ENCODE results near the gene CNTNAP5. TPM values are rescaled to one million over a fixed set of nuclear protein-coding genes. Genes with fewer than 3 reads are reported as not detected.
A peak's percentile ranks its signal among the peaks of the same experiment; 100 is the strongest.

Gene CNTNAP5
- total and polyA plus RNA-seq, 2 of the 13 experiments (the other 11 are each of a cell fraction or from before 2014, with no cell fraction given) = not detected

DNA sequence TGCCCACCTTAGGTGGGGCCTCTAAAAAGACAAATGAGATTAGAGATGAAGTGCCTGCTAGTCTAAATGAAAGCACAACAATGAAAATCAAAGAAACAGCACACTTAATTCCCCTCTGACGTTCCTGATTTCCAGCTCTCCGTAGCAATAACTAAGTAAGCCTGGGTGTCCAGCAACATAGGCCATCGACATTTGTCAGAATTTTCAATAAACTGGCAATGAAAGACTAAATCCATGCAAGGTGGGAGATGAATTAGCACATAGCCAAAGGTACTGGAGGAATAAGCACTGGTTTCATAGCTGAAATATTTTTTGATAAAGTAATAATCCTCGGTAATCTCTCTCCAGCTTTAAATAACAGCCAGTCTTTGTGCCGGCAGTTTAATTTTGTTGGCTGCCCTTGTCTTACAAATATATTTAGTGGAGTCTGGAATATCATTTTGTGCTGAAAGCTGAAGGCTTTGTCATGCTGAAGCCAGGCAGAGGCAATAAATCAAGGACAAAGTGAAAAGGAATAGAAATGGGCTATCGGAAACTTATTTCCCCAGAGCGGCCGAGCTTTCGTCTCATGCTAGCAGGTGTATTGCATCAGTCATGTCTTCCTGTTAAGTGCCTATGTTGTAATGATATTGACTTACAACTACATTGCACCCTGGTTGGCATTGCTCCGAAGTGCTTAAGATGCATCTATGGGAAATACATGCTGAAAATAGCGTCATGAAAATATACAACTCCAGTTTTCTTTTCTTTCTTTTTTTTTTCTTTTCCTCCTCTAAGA is 790.1 kb downstream of the CNTNAP5 start:
- DNase-seq (ENCODE audit: low spot score) (no peak), FAIRE-seq (no peak), ATAC-seq (no peak)
- in situ Hi-C loops (cut with HindIII; ENCODE audit: extremely low pct_ligation_motif_present, low pct_unique_long_range_greater_than_20kb) = loop anchor here (5.0 to 25.0 kb wide), 2 partner anchors 788 to 1972 kb away; partner anchors contain the start of gene CNTNAP5
- H4K20me1 ChIP-seq (ENCODE audit: insufficient read depth, low read length) = no peaks in the 10 kb centered on the region
- no peak overlapping the region for H3K9ac ChIP-seq (ENCODE audit: insufficient read depth, low read depth, low read length)
- intact Hi-C loops (cut with micrococcal nuclease; ENCODE audit: unreplicated experiment) = no loop called here
- H3K4me3 ChIP-seq (replicated peaks in 1 of 3; ENCODE audit: insufficient read depth in 1 of 3, low read depth in 2 of 3, low read length in 3 of 3) = no peak overlapping the region
- WGBS (ENCODE audit: low lambda C conversion rate) = 34% methylated on average over 11 of the region's 11 CpGs
- BruUV-seq (replicated peaks) = no TSS peak
- H3K27me3 ChIP-seq (ENCODE audit: control insufficient read depth in 1 of 2, insufficient read depth in 2 of 2, low read length in 2 of 2) = no peaks in the 10 kb centered on the region
- no peak overlapping the region for H2AFZ ChIP-seq (ENCODE audit: low read length)
- no peak overlapping the region for H3K27ac ChIP-seq (ENCODE audit: extremely low read length, insufficient read depth, low read length)
- H3K79me2 ChIP-seq (ENCODE audit: insufficient read depth, low read length) = no peaks in the 10 kb centered on the region
- POLR2A ChIA-PET = no interaction called here
- peaks cover 10% of the 10 kb centered on the region; the same call in 1 of the 2 replicates for H3K9me3 ChIP-seq (ENCODE audit: low read length)
- no peak overlapping the region for H3K4me2 ChIP-seq (ENCODE audit: low read depth, low read length)
- CTCF ChIA-PET (ENCODE audit: low intra/inter-chr PET ratio, low total read pairs) = no interaction called here
- peak; percentile 46; the same call in 1 of the 2 replicates for TF ChIP-seq CEBPB (IDR thresholded peaks at IDR 0.05; ENCODE audit: borderline replicate concordance, low read depth, low read length)
- TF ChIP-seq ZNF781 (CRISPR knock-in tag; IDR thresholded peaks at IDR 0.05; ENCODE audit: borderline replicate concordance, not compliant biosample characterization) = no peak
- no peak for TF ChIP-seq REPIN1 (CRISPR knock-in tag; IDR thresholded peaks at IDR 0.05; ENCODE audit: borderline replicate concordance, low read depth)
- H3K4me1 ChIP-seq (ENCODE audit: insufficient read depth, low read length) = no peaks in the 10 kb centered on the region
- no peaks in the 10 kb centered on the region for H3K36me3 ChIP-seq (replicated peaks in 1 of 2; ENCODE audit: control insufficient read depth in 1 of 2, insufficient read depth in 2 of 2, low read length in 2 of 2)

DNA sequence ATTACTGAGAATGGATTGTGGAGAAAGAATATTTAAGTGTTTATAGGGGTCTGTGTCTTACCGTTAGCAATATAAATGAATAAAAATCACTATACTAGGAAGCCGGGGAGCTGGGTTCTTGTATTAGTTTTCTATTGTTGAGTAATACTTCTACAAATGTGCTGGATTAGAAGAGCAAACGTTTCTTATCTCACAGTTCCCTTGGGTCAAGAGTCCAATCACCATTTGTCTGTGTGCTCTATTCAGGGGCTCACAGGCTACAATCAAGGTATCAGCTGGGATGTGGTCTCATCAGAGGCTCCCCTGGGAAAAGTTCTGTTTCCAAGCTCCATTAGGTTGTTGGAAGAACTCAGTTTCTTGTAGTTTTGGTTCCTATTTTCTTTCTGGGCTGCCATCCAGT is 790.9 kb downstream of the CNTNAP5 start:
- Histone ChIP-seq H3K36me3 (replicated peaks in 1 of 2; ENCODE audit: control insufficient read depth in 1 of 2, insufficient read depth in 2 of 2, low read length in 2 of 2) (no peaks in the 10 kb centered on the region), H3K9me3 (ENCODE audit: low read length) (peaks cover 10% of the 10 kb centered on the region; the same call in 1 of the 2 replicates), H3K27ac (ENCODE audit: extremely low read length, insufficient read depth, low read length) (no peak overlapping the region), H3K4me2 (ENCODE audit: low read depth, low read length) (no peak overlapping the region), H2AFZ (ENCODE audit: low read length) (no peak overlapping the region), H4K20me1 (ENCODE audit: insufficient read depth, low read length) (no peaks in the 10 kb centered on the region), H3K4me3 (replicated peaks in 1 of 3; ENCODE audit: insufficient read depth in 1 of 3, low read depth in 2 of 3, low read length in 3 of 3) (no peak overlapping the region), H3K9ac (ENCODE audit: insufficient read depth, low read depth, low read length) (no peak overlapping the region), H3K79me2 (ENCODE audit: insufficient read depth, low read length) (no peaks in the 10 kb centered on the region), H3K4me1 (ENCODE audit: insufficient read depth, low read length) (no peaks in the 10 kb centered on the region), H3K27me3 (ENCODE audit: control insufficient read depth in 1 of 2, insufficient read depth in 2 of 2, low read length in 2 of 2) (no peaks in the 10 kb centered on the region)
- intact Hi-C loops (cut with micrococcal nuclease; ENCODE audit: unreplicated experiment) = no loop called here
- TF ChIP-seq SRSF4 (IDR thresholded peaks at IDR 0.05; ENCODE audit: low read depth, low read length, poor library complexity, severe bottlenecking) (no peak), FOSL1 (CRISPR knock-in tag; IDR thresholded peaks at IDR 0.05; ENCODE audit: borderline replicate concordance) (no peak), EHMT2 (IDR thresholded peaks at IDR 0.05; ENCODE audit: borderline replicate concordance, low read depth, low read length) (no peak), KLF13 (CRISPR knock-in tag; IDR thresholded peaks at IDR 0.05) (no peak), TBX2 (CRISPR knock-in tag; IDR thresholded peaks at IDR 0.05; ENCODE audit: borderline replicate concordance) (no peak), ZNF274 (CRISPR knock-in tag; IDR thresholded peaks at IDR 0.05) (no peak), ZNF225 (CRISPR knock-in tag; IDR thresholded peaks at IDR 0.05) (no peak), RCOR2 (CRISPR knock-in tag; IDR thresholded peaks at IDR 0.05) (no peak)
- DNase-seq (ENCODE audit: low spot score) = no peak
- ChIA-PET CTCF (ENCODE audit: low intra/inter-chr PET ratio, low total read pairs) (no interaction called here), POLR2A (no interaction called here)
- in situ Hi-C loops (cut with HindIII; ENCODE audit: extremely low pct_ligation_motif_present, low pct_unique_long_range_greater_than_20kb) = loop anchor here (25.0 kb wide), 1 partner anchor 1971 kb away; no protein-coding TSS in a partner anchor
- 14% methylated on average over 3 of the region's 3 CpGs for WGBS (ENCODE audit: low lambda C conversion rate)
- ATAC-seq = no peak
- no peak for FAIRE-seq
- BruUV-seq (replicated peaks) = no TSS peak
